GM21619 (cell line): Measurements from ENCODE around the gene PTCHD1.

Source experiments
- ATAC-seq: cut with Tn5 transposase; IDR thresholded peaks from one replicate; pipeline ENCODE4 v1.9.1; 2021; ENCODE audit not compliant: unreplicated experiment

The PTCHD1 gene

DNA sequence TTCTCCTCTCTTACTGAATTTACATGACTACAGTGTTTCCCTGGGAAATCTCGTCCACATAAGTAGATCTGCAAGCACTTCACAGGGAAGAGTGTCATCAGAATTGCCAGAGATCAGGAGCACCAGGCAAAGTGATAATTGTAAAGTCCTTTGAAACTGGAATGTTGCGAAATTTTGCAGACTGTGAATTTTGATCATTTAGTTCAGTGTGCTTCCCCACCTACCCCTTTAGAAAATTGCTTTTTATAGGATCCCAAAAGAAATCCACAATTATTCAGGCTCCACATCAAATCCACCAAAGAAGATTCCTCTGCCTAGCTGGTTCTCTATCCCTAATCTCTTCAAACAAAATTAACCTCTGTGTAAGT lies 10.2 kb downstream of the PTCHD1 start:
- no peak for ATAC-seq

DNA sequence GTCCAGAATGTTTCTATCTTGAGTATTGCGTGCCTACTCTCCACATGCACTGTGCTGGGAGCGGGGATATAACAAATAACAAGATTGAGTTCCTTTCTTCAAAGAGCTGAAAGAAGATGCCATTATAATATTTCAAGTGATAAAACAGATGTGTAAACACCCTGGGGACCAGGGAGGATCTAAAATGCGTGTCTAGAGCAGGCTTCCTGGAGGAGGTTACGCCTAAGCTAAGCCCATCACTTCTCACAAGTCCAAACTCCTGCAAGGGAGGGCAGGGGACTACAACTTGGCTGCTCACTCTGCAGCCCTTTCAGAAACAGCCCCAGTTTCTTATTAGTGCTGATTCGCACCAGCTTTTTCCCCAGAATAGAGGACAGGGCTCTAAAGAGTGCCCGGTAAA lies 21.5 kb downstream of the PTCHD1 start:
- ATAC-seq, result no peak

DNA sequence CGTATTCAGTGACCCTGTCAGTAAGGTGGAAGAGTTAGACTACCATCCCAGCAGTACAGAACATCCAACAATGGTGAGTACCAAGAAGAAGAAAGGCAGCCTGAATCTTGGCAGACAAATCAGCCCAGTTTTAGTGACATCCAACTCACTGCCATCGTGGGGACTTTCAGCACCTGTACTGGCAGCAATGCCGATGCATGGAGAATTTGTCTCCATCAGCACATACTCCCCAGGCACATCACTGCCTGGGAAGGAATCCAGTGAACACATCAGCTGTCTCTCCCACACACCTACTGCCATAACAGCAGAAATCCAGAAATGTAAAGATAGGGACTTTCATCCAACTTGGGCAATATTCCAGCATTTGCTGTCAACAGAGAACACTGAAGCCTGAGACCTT lies 29.8 kb downstream of the PTCHD1 start:
- no peak for ATAC-seq

DNA sequence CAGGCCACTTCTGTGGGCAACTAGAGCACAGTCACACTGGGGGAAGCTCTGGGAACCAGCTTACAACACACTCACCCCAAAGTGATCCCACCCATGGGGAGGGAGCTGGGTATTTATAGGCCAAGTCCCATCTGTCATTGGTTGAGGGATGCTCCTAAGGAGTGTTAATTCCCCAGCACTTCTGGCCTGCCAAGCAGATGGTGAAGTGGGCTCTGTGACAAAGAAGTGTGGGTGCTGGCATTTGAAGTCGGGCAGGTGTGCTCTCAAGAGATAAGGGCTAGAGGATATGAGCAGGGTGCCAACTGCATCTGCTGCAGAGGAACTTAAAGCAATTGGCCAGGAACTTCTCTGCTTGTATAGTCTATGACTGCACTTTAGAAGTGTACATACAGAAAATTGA lies 30.9 kb downstream of the PTCHD1 start:
- no peak for ATAC-seq

DNA sequence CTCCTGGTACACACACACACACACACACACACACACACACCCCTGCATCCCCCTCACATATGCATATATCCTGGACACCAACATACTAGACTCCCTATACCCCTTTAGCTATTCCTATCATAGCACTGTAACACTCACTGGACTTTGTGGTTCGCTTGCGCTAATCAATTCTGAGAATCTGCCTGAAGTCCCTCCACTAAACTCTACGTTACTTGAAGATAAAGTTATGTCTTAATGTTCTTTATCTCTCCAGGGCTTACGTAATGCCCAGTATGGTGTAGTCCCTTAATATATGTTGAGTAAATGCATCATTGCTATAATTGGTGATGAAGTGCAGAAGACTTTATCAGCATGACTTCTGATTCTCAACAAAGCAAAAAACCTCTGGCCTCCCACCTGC lies 32.3 kb downstream of the PTCHD1 start:
- ATAC-seq, result no peak

DNA sequence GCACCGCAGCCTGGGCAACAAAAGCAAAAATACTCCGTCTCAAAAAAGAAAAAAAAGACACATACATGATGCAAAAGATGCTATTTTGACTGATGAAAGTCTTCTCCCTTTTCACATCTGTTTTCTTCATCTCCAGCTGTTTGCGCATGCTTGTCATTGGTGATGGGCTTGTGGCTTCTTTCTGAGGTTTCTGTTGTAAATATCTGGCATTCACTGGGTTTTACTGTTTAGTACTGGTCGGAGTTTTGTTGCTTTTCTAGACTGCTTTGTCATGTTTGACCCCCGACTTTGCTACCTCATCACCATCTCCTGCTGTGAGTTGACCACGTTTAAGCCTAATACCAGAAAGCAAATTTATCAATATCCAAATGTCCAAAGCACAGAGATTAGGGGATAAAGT lies 34.4 kb downstream of the PTCHD1 start:
- no peak for ATAC-seq

DNA sequence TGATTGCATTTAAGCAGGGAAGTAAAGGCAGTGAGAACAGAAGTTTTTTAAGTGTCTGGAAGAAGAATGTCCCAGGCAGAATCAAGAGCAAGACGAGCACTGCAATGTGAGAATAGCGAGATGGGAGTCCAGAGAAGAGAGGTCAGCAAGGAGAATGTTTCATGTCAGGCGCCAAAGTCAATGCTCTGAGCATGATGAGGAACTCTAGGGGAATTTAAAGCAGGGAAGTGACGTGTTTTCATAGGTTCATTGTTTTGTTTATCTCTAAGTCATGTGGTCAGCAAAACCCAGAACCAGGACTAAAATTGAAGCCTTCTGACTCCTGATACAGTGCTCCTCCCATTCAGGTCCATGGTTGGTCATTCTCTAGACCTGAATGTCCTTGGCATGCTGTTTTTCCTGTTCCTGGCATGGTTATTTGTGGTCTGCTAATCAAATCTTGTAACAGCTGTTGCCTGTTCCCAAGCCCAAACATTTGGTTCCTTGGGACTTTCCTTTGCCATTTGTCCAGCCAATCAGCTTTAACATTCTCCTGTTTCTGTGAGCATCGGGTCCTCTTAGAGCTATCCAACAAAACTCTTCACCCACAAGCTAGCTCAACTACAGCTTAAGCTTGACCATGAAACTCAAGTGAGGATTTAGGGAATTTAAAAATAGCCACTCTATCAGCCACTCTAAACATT lies 37.7 kb downstream of the PTCHD1 start:
- ATAC-seq, result no peak

DNA sequence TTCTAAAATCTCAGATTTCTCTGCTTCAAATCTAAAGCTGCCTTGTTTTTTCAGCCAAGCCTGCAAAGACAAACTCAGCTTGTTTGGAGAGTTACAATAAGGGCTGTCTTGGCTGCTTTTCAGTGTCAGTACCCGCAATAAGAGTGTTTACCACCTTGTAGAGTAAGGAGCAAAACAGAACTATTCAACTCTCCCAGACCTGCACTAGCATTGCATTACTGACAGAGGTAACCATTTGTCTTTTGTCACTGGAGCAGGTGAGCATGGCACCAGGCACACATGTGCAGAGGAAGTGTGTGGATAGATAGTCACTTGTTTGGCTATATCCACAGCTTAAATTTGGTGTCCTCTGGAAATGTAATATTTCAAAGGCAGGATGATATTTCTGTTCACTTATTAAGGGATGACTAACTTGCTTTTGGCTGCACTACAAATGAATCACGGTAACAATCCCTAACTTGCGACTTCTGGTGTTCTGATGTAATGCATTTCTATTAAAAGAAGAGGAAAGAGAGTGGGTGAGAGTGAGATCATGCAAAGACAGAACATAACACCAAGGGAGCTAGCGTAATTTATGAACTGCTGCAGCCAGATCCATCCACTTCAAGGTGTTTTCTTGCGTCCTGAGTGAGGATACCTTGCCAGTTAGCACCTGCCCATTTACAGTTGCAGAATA lies 38.6 kb downstream of the PTCHD1 start:
- no peak for ATAC-seq

DNA sequence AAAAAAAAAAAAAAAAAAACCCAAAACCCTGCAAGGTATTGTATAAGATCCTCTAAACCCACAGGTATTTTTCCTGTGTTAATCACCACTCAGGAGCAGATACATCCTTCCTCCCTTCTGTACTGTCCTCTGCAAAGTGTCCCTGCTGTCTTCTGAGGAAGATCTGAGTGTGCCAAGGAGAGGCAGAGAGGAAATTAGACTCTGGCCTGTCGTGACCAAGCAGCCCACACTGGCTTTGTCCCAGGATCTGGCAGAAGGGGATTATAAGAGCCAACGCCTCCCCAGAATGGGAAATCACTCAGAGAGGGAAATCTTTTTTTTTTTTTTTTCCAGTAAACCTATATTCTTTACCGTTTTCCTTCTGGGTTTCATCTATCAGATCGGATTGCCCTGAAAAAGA lies 39.6 kb downstream of the PTCHD1 start:
- no peak for ATAC-seq

DNA sequence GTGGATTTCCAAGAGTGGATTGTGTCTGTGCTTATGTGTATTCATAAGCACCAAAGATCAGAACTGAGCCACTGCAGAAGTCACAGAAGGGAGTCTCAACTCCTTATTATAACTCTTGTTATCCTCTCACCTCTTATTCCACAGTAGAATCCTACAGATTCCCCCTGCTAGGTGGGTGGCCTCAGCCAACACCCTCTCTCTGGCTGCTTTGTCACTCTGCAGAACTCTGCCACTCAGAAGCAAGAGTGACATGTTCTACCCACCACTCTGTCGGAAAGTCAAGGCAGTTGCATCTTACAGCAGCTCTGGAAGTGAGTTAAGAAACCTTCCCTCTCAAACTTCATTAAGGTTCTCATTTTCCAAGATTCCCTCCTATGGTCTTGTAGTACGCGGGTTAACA lies 41.9 kb downstream of the PTCHD1 start:
- ATAC-seq, result no peak

DNA sequence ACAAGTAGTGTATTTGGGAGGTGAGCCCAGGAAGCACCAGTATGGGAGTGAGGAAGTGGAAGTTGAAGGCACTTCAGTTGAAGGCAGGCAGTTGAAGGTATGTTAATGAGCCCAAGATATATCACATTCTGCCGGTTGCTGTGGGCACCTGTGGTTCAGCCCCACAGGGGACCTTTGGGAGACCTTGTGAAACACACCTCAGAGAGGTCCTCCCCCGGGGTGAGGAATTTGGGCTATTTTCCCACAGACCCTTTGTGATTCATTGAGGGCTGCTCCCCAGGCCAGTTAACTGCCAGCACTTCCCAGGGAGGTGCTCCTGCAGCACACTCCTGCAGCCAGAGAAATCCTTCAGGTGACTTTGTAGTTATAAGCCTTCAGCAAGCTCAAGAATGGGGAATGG lies 45.9 kb downstream of the PTCHD1 start:
- no peak for ATAC-seq

DNA sequence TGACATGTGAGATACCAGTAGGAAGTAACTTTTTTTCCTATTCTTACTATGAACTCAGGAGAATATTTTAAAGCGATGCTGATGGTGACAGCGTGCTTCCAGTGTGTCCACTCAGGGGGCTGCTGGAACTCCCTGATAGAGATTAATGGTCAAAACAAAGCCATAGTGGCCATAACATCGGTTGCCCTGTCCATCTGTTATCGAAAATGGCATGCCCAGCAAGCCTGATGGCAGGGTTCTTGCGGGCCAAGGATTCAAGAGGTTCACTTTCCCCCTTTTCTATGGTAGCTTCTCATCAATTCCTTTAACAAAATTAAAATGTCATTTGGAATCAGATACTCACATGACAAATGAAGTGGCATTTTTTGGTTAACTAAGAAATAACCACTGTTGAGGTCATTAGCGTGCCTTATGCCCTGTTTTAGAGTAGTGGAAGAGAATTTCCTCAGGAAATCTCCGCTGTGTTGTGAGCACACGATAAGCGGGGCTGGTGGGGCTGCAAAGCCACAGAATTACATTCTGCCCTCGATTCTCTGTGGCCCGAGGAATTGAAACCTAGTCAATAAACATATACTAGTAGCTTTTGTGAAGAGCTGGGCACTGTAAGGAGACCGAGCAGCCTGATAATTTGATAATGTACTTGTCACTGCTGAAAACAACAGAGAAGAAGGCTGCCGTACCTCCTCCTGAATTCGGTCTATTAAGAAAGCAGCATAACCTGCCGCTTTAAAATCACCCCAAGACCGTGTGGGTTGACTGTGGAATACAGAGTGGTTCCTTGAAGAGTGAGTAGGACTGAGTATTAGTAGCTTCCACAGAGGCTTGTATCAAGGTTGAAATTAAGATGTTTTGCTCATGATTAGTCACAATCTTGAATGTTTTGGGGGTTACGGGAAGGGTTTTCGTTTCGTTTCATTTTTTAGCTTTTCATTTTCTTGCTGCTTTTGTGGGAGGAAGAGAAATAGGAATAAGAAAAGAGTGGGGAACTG lies 46.7 kb downstream of the PTCHD1 start:
- no peak for ATAC-seq

DNA sequence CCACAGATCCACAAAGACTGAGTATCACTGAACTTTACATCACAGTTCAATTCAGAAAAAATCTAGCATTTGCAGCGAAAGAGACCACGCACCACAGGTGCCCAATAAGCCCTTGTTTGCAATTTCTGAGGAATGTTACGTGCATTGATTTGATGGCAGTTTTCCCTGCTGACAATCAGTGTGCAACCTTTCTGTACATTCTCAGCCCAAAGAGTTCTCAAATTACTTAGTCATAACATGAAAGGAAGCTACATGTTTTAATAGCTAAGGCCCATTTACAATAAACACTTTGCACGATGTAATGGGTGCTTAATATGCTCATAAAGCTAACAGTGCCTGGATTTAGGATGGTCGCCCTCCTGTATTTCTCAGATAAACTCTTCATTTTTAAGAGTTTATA lies 47.9 kb downstream of the PTCHD1 start:
- no peak for ATAC-seq

DNA sequence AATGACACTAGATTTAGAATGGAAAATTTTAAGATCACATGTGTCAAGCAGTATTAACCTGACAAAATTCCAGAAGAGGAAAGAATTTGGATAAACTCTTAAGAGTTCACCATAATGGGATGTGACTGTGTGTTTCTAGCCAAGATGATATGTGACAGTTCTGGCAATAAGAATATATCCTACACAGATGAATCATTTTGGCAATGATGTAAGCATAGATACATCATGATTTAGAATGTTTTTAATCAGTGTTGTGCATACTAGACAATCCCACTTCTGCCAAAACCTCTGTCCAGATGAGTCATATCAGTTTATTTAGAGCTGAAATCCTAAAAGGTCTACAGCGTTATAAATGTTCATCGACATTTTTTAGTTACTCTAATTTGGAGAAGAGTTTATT lies 48.8 kb downstream of the PTCHD1 start:
- ATAC-seq, result no peak

DNA sequence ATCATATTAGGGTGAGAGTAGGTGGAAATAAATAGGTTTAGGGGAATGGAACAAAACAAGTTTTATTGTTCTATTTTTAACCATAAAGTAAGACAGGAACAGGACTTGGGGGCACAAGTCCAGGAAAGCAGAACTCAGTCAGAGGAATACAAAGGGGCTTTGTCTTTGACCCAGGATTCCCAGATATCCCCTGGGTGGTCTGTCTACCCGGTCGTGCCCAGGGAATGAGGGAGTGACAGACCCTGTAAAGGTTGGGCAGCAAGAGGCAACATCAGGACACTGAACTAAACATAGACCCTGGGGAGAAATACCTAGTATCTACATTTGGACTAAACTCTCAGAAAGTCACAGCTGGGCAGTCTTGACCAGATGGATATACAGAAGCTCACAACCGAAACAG lies 50.6 kb downstream of the PTCHD1 start:
- no peak for ATAC-seq

DNA sequence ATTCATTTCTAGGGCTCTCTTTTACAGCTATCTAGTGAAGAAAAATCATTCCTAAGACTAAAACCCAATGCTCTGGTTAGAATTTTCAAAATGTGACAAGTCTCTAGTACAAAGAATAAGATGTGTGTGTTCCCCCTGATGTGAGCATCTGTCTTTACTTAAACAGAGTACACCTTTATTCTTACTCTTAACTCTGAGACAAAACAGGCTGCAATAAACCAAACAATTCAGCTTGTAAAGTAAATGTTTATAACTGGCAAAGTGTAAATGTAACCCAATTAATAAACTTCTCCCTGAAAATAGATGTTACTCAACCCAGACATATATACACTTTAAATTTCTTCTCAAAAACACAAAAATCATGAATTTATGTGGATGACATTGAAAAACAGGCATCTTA lies 51.6 kb downstream of the PTCHD1 start:
- ATAC-seq, result no peak

DNA sequence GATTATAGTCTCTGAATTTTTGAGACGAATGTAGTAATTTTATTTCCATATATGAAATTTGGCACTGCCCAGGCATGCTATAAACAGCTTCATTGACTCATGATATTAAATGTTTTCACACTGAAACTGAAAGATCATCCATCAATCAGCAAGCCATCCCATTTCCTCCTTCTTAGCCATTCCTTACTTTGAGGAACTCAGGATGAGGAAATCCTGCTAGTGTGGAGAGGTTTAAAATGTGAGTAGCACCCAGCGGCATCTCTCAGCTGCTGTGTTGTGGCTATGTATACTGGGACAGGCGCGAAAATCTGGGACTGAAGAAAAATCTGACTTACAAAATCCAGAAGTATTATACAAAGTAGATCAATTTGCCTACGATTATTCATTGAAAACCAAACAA lies 52.1 kb downstream of the PTCHD1 start:
- ATAC-seq, result no peak

DNA sequence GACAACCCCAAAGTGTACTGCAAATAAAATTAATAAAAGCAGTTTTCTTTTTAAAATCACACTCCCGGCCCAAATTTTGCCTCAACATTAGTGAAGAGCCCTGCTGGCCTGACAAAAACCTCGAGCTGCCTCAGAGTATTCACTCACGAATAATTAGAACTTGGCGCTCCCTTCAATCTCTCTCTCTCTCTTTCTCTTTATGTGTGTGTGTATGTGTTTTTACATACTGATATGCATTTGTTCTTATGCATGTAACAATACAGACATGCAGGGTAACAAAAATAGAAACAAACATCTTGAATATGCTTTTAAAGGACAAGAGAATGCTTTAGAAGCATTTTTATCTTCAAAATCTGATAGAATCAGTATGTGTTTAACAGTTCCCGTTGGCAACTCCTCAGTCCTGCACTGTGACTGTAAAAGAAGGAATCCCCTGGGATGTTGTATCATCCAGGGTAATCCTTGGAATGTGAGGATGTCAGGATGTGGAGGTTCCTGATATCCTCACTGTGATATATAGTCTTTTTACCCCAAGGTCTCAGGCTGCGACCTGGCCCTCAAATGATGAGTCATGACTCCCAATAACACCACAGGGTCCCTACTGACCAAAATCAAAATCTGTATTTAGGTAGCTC lies 53.0 kb downstream of the PTCHD1 start:
- no peak for ATAC-seq

DNA sequence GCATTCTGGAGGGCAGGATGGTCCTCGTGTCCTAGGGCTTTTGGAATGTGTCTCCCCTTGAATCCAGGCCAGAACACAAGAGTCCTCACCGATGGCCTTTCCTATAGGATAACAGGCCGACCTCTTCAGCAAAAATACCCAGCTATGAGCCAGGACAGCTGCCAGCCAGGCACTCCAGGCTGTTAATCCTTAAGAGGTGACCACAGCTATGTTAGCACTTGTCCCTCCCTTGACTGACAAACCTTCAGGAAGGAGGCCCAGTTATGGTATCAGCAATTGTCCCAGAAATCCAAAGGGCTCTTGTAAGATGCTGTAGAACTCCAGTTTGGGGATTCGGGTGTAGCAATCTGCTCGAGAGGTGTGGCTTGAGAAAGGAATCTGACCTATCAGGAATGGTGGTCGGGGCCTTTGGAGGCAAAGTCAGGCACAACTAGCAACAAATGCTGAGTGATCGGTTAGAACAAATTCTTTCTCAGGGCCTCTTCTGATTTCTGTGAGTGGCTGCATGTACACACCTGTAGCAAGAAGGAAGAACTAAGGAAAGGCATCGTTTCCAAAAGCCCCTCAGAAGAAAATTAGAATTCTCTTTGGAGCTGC lies 54.6 kb downstream of the PTCHD1 start:
- no peak for ATAC-seq

DNA sequence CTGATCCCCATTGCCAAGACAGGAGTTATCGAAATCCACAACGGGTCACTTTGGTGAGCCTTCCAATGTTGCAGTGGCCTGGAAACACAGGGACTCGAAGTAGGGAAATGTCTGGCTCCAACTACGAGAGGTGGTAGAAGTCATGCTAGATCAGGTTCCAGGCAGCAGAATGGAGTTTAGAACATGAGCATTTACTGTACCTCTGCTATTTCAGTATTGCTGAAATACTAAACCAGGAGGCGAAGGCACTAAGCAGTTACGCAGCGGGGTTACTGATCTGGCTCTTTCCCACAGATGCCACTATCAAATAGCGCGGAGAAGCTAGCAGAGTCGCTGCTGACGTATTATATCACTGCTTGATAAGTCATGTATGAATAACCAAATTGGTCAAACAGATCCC lies 56.3 kb downstream of the PTCHD1 start:
- ATAC-seq, result no peak

DNA sequence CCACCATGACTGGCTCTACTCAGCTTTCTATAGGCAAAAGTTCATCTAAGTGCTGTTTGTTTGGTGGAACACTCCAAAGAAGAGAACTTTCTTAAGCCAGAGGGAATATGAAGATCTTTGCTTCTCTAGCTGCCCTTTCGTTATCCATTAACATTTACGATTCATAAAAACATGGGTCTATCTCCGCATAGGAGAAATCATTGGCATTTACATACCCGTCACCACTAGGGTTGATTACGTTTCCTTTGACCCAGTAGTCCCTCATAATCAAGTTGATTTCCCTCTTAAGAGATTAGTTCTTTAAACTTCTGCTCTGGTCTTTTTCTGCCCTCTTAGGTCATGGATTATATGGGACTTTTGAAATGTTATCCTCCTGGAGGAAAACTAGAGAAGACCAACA lies 57.5 kb downstream of the PTCHD1 start:
- ATAC-seq, result no peak
